ENCODE results near the gene CRY2.

Gene CRY2

GRCh38 chr11:45918331-45918941 lies 71.2 kb downstream of the CRY2 start:
- TF ChIP-seq CTCF (IDR thresholded peaks at IDR 0.05), result no peak

- no peak for TF ChIP-seq CTCF (IDR thresholded peaks at IDR 0.05)
These were observed 71.8 kb downstream of the CRY2 start for GRCh38 chr11:45918962-45919675.

- no peak for TF ChIP-seq CTCF (IDR thresholded peaks at IDR 0.05)
These were observed 72.7 kb downstream of the CRY2 start for GRCh38 chr11:45919806-45920530.

GRCh38 chr11:45920531-45921477 lies 73.5 kb downstream of the CRY2 start:
- TF ChIP-seq CTCF (IDR thresholded peaks at IDR 0.05), result no peak

GRCh38 chr11:45921561-45922424 lies 74.5 kb downstream of the CRY2 start:
- no peak for TF ChIP-seq CTCF (IDR thresholded peaks at IDR 0.05)

- no peak for TF ChIP-seq CTCF (IDR thresholded peaks at IDR 0.05)
These were observed 75.3 kb downstream of the CRY2 start, which contains the start of gene LARGE2 for GRCh38 chr11:45922425-45923082. LARGE2 (plus strand) TSS chr11:45922656; CDS start chr11:45922883, 227 bp downstream.

All from LNCAP (cell line).